HG03558 (cell line): ENCODE results near the gene FAM78B.

Experiments used
- ATAC-seq: cut with Tn5 transposase; IDR thresholded peaks from one replicate; pipeline ENCODE4 v1.9.1; 2021; ENCODE audit warnings: moderate number of reproducible peaks; ENCODE audit not compliant: unreplicated experiment; ENCODE audit errors: extremely low read depth

Gene FAM78B

GRCh38 chr1:166122873-166123466 lies 43.8 kb downstream of the FAM78B start:
- no peak for ATAC-seq

GRCh38 chr1:166121010-166121409 lies 45.8 kb downstream of the FAM78B start:
- no peak for ATAC-seq

GRCh38 chr1:166120281-166120680 lies 46.5 kb downstream of the FAM78B start:
- ATAC-seq, result no peak

GRCh38 chr1:166119471-166119965 lies 47.3 kb downstream of the FAM78B start:
- no peak for ATAC-seq

GRCh38 chr1:166117776-166118175 lies 49.0 kb downstream of the FAM78B start:
- ATAC-seq, result no peak

GRCh38 chr1:166116026-166116425 lies 50.8 kb downstream of the FAM78B start:
- no peak for ATAC-seq

GRCh38 chr1:166114419-166114818 lies 52.4 kb downstream of the FAM78B start:
- no peak for ATAC-seq

- ATAC-seq, result no peak
Observed at GRCh38 chr1:166113630-166114029, 53.2 kb downstream of the FAM78B start.

- ATAC-seq, result no peak
Observed at GRCh38 chr1:166113031-166113430, 53.8 kb downstream of the FAM78B start.

GRCh38 chr1:166112425-166112824 lies 54.4 kb downstream of the FAM78B start:
- ATAC-seq, result no peak

GRCh38 chr1:166111430-166111829 lies 55.4 kb downstream of the FAM78B start:
- no peak for ATAC-seq

- no peak for ATAC-seq
Observed at GRCh38 chr1:166090244-166090643, 76.6 kb downstream of the FAM78B start.

- ATAC-seq, result peak; percentile 52
Observed at GRCh38 chr1:166089804-166090203, 77.0 kb downstream of the FAM78B start.

- ATAC-seq, result no peak
Observed at GRCh38 chr1:166088572-166088955, 78.2 kb downstream of the FAM78B start.

GRCh38 chr1:166087734-166088571 lies 78.8 kb downstream of the FAM78B start:
- no peak for ATAC-seq

- no peak for ATAC-seq
Observed at GRCh38 chr1:166086113-166086883, 80.5 kb downstream of the FAM78B start.

- ATAC-seq, result no peak
Observed at GRCh38 chr1:166084613-166085012, 82.2 kb downstream of the FAM78B start.

- ATAC-seq, result peak; percentile 84
Observed at GRCh38 chr1:166083887-166084286, 82.9 kb downstream of the FAM78B start.

- ATAC-seq, result no peak
Observed at GRCh38 chr1:166082601-166083000, 84.2 kb downstream of the FAM78B start.

- no peak for ATAC-seq
Observed at GRCh38 chr1:166080967-166081870, 85.6 kb downstream of the FAM78B start.
